T47D (cell line): ENCODE measurements around the gene UBE2D2.
"Not testable (repeated sequence)": the region's sequence is repeated elsewhere in the genome, so short reads cannot be mapped to it uniquely, and the experiment has no call there.

Source experiments
- DNase-seq, 2 experiments: peaks; one replicate each; pipeline versions ENCODE4 v3.0.0 to v3.0.0-alpha.2; 2011 to 2012; ENCODE audit warnings: low read depth in 1 of 2, low spot score in 1 of 2
- JUND ChIP-seq: IDR thresholded peaks from 2 replicates; pipeline ENCODE4 v1.6.1; 2012; ENCODE audit warnings: low read depth
- in situ Hi-C: cut with HindIII; loops from 2 replicates; pipeline ENCODE4 v1.10.0; 2016; ENCODE audit warnings: low sequenced_read_pairs, low pct_unique_long_range_greater_than_20kb

UBE2D2 gene

GRCh38 chr5:139560752-139561654 is at the start of gene UBE2D2:
Gene UBE2D2, plus strand, starts transcription at chr5:139561339. Its CDS starts 453 bp downstream, at chr5:139561792.
- in situ Hi-C loops = no loop called here
- peak; percentile 93 to 98 for DNase-seq
- TF ChIP-seq JUND = no peak

GRCh38 chr5:139512786-139513390 is 48.3 kb upstream of the UBE2D2 start:
- peak in 1 of 2 experiments; percentile 37 for DNase-seq
- in situ Hi-C loops = no loop called here
- no peak for TF ChIP-seq JUND

GRCh38 chr5:139513434-139513833 is 47.7 kb upstream of the UBE2D2 start:
- in situ Hi-C loops = not testable (repeated sequence)

GRCh38 chr5:139513852-139514485 is 47.2 kb upstream of the UBE2D2 start:
- DNase-seq = no peak
- TF ChIP-seq JUND = no peak
- in situ Hi-C loops = no loop called here

More at GRCh38 chr5:139513434-139513833, 47.7 kb upstream of the UBE2D2 start:
- peak; percentile 76 to 92 for DNase-seq

GRCh38 chr5:139514486-139514856 is 46.7 kb upstream of the UBE2D2 start:
- no peak for TF ChIP-seq JUND
- DNase-seq = no peak
- in situ Hi-C loops = no loop called here

GRCh38 chr5:139517683-139518564 is 43.2 kb upstream of the UBE2D2 start:
- in situ Hi-C loops = no loop called here

GRCh38 chr5:139523635-139524445 is 37.3 kb upstream of the UBE2D2 start:
- no peak for TF ChIP-seq JUND
- in situ Hi-C loops = no loop called here
- no peak for DNase-seq

More at GRCh38 chr5:139517683-139518564, 43.2 kb upstream of the UBE2D2 start:
- DNase-seq = peak; percentile 83 to 91
- no peak for TF ChIP-seq JUND

- no peak for TF ChIP-seq JUND
- DNase-seq = no peak
- in situ Hi-C loops = no loop called here
Observed at GRCh38 chr5:139524446-139524845, 36.7 kb upstream of the UBE2D2 start.

GRCh38 chr5:139524940-139525585 is 36.1 kb upstream of the UBE2D2 start:
- in situ Hi-C loops = no loop called here
- no peak for TF ChIP-seq JUND
- no peak for DNase-seq

- DNase-seq = peak in 1 of 2 experiments; percentile 25
- in situ Hi-C loops = not testable (repeated sequence)
Observed at GRCh38 chr5:139525586-139526308, 35.4 kb upstream of the UBE2D2 start.

GRCh38 chr5:139526309-139527089 is 34.6 kb upstream of the UBE2D2 start:
- in situ Hi-C loops, DNase-seq: not testable (repeated sequence)

- in situ Hi-C loops, DNase-seq: not testable (repeated sequence)
Observed at GRCh38 chr5:139527090-139527470, 34.1 kb upstream of the UBE2D2 start.

- in situ Hi-C loops, DNase-seq: not testable (repeated sequence)
Observed at GRCh38 chr5:139527896-139528467, 33.2 kb upstream of the UBE2D2 start.

GRCh38 chr5:139528695-139529094 is 32.4 kb upstream of the UBE2D2 start:
- DNase-seq, in situ Hi-C loops: not testable (repeated sequence)
